ENCODE measurements around the gene STAT3.
"Not testable (repeated sequence)": the region's sequence is repeated elsewhere in the genome, so short reads cannot be mapped to it uniquely, and the experiment has no call there.

The STAT3 gene

GRCh38 chr17:42316755-42317154, 71.5 kb downstream of the STAT3 start:
- no peak for DNase-seq (ENCODE audit: low read depth, low spot score)

- DNase-seq (ENCODE audit: low read depth, low spot score): no peak
Measured at GRCh38 chr17:42315402-42316156, 72.7 kb downstream of the STAT3 start.

- DNase-seq (ENCODE audit: low read depth, low spot score): no peak
Measured at GRCh38 chr17:42313773-42314566, 74.3 kb downstream of the STAT3 start.

GRCh38 chr17:42313389-42313772, 74.9 kb downstream of the STAT3 start:
- no peak for DNase-seq (ENCODE audit: low read depth, low spot score)

- no peak for DNase-seq (ENCODE audit: low read depth, low spot score)
Measured at GRCh38 chr17:42312285-42313130, 75.7 kb downstream of the STAT3 start.

- no peak for DNase-seq (ENCODE audit: low read depth, low spot score)
Measured at GRCh38 chr17:42312035-42312284, 76.3 kb downstream of the STAT3 start.

DNA sequence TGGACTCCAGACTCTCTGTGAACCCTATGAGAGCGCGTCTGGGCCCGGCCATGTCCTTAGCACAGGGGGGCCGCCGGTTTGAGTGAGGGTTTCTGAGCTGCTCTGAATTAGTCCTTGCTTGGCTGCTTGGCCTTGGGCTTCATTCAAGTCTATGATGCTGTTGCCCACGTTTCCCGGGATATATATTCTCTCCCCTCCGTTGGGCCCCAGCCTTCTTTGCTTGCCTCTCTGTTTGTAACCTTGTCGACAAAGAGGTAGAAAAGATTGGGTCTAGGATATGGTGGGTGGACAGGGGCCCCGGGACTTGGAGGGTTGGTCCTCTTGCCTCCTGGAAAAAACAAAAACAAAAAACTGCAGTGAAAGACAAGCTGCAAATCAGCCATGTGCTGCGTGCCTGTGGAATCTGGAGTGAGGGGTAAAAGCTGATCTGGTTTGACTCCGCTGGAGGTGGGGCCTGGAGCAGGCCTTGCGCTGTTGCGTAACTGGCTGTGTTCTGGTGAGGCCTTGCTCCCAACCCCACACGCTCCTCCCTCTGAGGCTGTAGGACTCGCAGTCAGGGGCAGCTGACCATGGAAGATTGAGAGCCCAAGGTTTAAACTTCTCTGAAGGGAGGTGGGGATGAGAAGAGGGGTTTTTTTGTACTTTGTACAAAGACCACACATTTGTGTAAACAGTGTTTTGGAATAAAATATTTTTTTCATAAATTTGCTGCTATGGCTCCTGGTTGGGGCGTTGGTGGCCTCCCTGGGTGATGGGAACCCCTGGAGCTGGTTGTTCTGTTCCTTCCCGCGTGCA, 76.8 kb downstream of the STAT3 start:
- DNase-seq (ENCODE audit: low read depth, low spot score): no peak

DNA sequence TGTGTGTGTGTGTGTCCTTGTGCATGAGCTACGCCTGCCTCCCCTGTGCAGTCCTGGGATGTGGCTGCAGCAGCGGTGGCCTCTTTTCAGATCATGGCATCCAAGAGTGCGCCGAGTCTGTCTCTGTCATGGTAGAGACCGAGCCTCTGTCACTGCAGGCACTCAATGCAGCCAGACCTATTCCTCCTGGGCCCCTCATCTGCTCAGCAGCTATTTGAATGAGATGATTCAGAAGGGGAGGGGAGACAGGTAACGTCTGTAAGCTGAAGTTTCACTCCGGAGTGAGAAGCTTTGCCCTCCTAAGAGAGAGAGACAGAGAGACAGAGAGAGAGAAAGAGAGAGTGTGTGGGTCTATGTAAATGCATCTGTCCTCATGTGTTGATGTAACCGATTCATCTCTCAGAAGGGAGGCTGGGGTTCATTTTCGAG, 77.4 kb downstream of the STAT3 start:
- no peak for DNase-seq (ENCODE audit: low read depth, low spot score)

DNA sequence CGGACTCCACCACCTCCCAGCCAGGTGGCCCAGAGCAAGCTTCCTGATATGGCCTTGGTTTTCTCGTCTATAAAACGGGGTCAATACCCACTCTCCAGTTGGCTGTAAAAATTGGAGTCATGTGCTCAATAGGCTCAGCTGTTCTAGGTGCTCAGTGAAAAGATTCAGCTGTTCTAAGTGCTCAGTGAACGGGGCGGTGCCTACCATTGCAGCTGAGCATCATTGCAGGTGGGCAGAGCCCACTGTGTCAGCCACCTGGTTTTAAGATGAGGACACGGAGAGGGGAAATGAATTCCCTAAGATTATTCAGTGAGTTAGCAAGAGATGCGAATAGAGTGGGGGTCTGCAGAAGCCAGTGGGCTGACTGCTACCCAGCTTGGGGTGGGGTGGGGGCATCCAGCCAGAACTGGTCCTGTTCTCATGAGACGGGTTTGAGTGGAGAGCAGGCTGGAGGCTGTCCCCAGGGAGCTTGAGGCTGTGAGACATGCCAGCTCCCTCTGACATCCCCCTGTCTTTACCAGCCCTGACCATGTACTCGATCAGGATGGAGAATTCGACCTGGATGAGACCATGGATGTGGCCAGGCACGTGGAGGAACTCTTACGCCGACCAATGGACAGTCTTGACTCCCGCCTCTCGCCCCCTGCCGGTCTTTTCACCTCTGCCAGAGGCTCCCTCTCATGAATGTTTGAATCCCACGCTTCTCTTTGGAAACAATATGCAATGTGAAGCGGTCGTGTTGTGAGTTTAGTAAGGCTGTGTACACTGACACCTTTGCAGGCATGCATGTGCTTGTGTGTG, 78.1 kb downstream of the STAT3 start:
- DNase-seq (ENCODE audit: low read depth, low spot score): no peak

DNA sequence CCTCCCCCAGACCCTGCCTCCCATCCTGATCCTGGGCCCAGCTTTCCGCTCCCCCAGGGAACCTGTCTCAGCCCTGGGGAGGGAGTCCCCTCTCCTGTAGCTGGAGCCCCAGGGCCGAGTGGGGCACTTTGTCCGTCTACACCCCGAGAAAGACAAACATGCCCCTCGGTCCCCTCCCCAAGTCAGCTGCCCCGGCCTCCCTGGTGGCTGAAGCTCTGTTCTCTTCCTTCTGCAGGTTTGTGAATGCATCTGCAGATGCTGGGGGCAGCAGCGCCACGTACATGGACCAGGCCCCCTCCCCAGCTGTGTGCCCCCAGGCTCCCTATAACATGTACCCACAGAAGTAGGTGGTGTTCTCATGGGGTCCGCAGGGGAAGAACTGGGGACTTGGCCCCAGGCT, 79.1 kb downstream of the STAT3 start:
- DNase-seq (ENCODE audit: low read depth, low spot score): no peak

DNA sequence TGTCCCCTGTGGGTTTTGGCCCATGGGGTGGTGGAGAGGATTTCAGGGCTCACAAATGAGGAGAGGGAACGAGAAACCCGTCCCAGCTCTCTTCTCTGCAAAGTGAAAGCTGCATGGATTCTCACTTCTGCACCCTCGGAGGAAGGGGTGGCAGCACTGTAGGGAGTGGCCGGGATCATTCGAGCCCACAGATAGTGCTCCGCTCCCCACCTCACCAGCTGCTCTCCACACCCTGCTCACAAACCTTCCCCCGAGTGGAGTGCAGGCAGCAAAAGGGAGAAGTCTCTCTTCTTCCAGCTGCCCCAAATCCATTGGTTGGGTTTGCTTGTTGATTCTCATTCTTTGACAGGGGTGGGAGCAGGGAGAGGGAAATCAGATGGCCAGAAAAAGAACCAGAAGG, 79.8 kb downstream of the STAT3 start:
- no peak for DNase-seq (ENCODE audit: low read depth, low spot score)

DNA sequence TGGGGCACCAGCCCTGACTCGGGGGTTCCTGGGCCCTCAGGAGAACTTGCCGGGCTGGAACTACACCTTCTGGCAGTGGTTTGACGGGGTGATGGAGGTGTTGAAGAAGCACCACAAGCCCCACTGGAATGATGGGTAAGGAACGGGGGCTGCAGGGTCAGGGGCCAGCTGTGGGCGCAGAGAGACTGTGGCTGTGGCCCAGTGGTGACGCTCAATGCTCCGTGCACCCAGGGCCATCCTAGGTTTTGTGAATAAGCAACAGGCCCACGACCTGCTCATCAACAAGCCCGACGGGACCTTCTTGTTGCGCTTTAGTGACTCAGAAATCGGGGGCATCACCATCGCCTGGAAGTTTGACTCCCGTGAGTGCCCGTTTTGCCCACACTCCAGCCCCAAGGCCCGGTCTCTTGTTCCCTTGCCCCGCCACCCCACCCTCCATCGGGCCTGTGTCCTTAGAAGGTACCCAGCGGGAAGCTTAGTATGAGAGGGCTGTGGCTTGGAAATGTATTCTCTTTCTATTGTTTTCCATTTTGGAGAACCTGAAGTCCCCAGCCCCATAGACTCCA, 80.8 kb downstream of the STAT3 start:
- DNase-seq (ENCODE audit: low read depth, low spot score): no peak

GRCh38 chr17:42306385-42306667, 81.9 kb downstream of the STAT3 start:
- no peak for DNase-seq (ENCODE audit: low read depth, low spot score)

GRCh38 chr17:42305543-42306384, 82.5 kb downstream of the STAT3 start:
- DNase-seq (ENCODE audit: low read depth, low spot score): no peak

- DNase-seq (ENCODE audit: low read depth, low spot score): not testable (repeated sequence)
Measured at GRCh38 chr17:42305031-42305330, 83.3 kb downstream of the STAT3 start.

- DNase-seq (ENCODE audit: low read depth, low spot score): no peak
Measured at GRCh38 chr17:42304187-42305030, 83.8 kb downstream of the STAT3 start.

DNA sequence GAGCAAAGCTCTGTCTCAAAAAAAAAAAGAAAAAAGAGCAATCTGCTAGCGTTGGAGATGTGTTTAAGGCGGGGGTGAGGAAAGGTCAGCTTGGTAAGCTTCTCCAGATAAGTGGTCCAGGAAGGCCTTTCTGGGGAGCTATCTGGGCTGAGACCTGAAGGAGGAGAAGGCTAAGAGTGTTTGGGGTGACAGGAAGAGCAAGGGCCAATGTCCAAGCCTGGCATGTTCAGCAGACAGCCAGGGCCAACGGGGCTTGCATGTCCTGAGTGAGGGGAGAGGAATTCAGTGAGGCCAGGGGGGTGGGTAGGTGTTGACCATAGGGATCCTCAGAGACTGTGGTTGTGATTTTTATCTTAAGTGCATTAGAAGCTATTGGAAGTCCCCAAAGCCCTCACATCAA, 84.5 kb downstream of the STAT3 start:
- DNase-seq (ENCODE audit: low read depth, low spot score): no peak

- DNase-seq (ENCODE audit: low read depth, low spot score): no peak
Measured at GRCh38 chr17:42301022-42301421, 87.2 kb downstream of the STAT3 start.

- not testable (repeated sequence) for DNase-seq (ENCODE audit: low read depth, low spot score)
Measured at GRCh38 chr17:42299913-42300312, 88.3 kb downstream of the STAT3 start.
